Measurements from ENCODE around the gene CDC34. TPM values are rescaled to one million over a fixed set of nuclear protein-coding genes. Genes with fewer than 3 reads are reported as not detected.

CDC34 gene
- total and polyA plus RNA-seq, 9 of the 15 experiments (the other 6 are each of a cell fraction or from before 2014, with no cell fraction given): 0.80 to 203 (median 65.5) TPM

GRCh38 chr19:507286-508203 lies 24.0 kb upstream of the CDC34 start, which contains the start of gene TPGS1 (continued):
- TF ChIP-seq CHD7 (IDR thresholded peaks at IDR 0.05; ENCODE audit: low read depth, low read length): no peak
- TF ChIP-seq NELFE (IDR thresholded peaks at IDR 0.05; ENCODE audit: insufficient read depth, insufficient read length): no peak
- no peak for TF ChIP-seq ZNF121 (CRISPR knock-in tag; conservative IDR thresholded peaks at IDR 0.05)
- peak; percentile 25; the same call in 1 of the 2 replicates for TF ChIP-seq CREB1 (IDR thresholded peaks at IDR 0.05)
- peak; percentile 71 for TF ChIP-seq CREB1 (CRISPR knock-in tag; IDR thresholded peaks at IDR 0.05)
- TF ChIP-seq, protein P1, sequence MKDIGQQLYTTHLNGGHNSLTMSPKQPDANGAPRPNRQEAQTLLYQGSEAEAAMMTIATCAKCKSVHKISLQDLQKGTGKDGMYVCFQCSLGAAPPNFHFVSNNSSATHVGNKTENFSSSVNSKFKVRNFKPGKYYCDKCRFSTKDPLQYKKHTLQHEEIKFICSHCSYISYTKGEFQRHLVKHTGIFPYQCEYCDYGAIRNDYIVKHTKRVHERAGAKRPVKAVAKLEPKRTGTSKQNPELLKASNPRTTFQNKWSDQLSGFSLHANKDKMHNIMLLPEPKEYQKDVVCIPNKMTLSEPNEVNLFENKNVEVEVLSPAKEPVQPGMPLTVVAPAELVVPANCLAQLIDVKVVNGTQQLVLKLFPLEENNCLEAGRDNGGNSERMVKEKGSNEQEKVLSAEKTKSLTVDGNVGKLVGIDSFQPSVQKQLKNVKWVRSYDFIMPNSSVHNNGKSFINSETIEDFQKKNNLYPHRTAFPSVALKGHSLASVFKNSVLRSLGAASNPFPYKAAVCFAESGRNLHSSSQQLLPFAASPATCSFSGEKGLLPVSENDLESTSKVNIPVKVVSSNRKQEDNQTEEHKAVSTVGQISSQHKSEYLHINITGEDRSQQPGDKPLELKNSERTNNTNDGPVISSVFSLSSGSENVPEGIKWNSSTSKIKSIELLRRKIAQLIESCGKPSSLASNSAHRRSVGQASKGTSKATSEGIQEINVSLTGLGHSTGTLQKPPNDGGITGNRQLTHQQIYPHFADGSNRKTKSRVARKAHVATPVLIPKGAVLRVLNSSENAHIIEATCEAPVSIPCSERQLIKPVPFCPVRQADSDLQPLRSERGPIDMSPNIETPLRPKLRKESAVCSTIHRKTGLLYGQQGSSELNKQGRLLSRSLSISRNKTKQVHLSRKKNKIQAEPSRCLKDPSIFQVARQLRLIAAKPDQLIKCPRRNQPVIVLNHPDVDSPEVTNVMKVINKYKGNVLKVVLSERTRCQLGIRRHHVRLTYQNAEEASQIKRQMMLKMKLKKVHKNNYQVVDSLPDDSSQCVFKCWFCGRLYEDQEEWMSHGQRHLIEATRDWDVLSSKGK (CRISPR knock-in tag; IDR thresholded peaks at IDR 0.05): no peak
- peak; percentile 15; the same call in 1 of the 2 replicates for TF ChIP-seq SOX6 (IDR thresholded peaks at IDR 0.05)
- TF ChIP-seq C11orf30 (IDR thresholded peaks at IDR 0.05; ENCODE audit: low read depth): peak; percentile 84
- TF ChIP-seq CBX2 (IDR thresholded peaks at IDR 0.05; ENCODE audit: insufficient read depth, low read length, poor library complexity, severe bottlenecking): no peak
- TF ChIP-seq, protein P2, sequence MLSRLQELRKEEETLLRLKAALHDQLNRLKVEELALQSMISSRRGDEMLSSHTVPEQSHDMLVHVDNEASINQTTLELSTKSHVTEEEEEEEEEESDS (CRISPR knock-in tag; IDR thresholded peaks at IDR 0.05): no peak
- TF ChIP-seq HNRNPH1 (optimal IDR thresholded peaks at IDR 0.05; ENCODE audit: low read depth, low read length): no peak

Data from K562 (cell line).